Stimulated activated CD8-positive, alpha-beta memory T cell treated with anti-CD3 and anti-CD28 coated beads, Interleukin-2, amount 100 ng/mL, for 1 hour (primary cell): ENCODE measurements around the gene ABR.
"Not testable (repeated sequence)": the region's sequence is repeated elsewhere in the genome, so short reads cannot be mapped to it uniquely, and the experiment has no call there.

Experiments
- DNase-seq, 2 donors: peaks; one replicate each; pipeline ENCODE4 v3.0.0-alpha.2; 2020; ENCODE audit warnings: low read depth in 2 of 2

Gene ABR

DNA sequence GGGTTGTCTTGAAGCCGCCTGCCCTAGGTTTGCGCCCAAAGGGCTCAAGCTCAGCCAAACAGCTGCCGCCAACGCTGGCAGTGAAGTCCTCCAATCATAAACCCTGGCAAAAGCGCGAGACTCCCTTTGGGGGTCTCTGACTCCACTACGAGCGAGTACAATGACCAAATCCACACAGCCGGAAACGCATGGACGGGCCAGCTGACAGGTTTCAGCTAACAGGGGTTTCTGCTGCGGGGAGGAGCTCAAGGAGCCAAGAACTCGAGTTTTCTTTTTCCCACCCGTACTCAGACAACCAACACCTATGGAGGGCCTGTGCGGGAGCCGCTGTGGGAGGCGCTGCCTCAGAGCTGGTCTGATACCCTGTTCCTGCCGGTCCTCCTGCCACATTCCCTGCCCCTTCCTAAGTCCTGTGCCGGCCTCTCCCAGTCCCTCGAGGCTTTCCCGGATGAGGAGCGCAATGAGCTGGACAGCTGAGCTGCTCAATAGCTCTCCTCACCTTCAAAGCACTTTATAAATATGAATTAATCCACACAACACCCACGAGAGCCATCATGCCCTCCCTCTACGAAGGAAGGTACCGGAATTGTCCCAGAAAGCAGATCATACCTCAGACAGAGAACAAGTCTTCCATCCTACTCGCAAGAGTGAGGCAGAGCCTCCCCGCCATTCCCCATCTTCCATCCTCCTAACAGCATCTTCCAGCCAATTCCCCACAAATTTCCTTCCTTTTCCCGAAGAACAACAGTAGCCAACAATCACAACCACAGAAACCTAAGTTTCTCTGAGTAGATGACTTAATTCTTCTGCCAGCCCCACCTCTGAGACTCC, 6.1 kb downstream of the ABR start:
- no peak for DNase-seq

DNA sequence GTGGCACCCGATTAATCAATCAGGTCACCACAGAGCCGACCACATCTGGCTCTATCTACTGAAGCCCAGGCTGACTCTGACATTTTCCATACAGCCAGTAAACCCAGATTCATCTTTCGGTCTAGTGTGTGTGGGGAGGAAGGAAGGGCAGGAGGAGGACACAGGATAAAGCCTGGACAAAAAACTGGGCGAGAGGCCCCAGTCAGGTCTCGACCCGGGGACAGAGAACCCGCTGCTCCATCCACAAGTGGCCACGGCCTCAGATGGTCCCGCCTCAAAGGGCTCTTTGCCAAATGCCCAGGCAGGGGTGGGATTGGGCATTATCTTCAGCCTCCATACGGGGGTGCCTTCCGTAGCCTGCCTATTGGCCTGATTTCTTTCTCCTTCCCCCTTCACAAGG, 7.8 kb downstream of the ABR start:
- DNase-seq = no peak

DNA sequence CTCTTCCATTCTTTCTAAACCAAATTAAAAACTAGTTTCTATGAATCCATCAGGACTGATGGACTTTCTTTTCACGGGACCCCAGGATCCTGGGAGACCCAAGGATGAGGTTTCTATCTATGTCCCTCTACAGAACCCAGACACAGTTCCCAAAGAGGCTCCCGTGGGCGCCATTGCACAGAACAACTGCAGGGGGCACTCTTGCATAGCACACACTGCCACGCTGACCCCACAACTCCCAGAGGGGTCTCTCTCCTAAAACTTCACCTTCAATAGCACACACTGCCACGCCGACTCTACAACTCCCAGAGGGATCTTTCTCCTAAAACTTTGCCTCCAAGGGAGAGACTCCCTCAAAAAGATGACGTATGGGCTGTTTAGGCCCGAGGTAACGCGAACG, 9.0 kb downstream of the ABR start:
- DNase-seq = no peak

DNA sequence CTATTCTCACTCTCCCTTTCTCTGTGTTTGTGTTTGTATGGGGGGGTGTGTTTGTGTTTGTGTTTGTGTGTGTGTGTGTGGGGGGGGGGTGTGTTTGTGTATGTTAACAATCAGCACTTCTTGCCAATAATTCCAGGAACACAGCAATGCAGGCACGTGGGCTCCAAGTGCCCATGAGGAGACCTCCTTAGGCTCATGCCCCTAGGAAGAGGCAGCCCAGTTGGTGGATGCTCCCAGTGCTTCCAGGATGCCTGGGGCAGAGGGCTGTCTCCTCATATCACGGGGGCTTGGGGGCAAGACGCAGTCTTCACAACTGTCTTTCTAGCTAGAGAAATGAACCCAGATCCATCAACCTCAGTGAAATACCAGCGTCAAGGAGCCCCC, 9.9 kb downstream of the ABR start:
- no peak for DNase-seq

DNA sequence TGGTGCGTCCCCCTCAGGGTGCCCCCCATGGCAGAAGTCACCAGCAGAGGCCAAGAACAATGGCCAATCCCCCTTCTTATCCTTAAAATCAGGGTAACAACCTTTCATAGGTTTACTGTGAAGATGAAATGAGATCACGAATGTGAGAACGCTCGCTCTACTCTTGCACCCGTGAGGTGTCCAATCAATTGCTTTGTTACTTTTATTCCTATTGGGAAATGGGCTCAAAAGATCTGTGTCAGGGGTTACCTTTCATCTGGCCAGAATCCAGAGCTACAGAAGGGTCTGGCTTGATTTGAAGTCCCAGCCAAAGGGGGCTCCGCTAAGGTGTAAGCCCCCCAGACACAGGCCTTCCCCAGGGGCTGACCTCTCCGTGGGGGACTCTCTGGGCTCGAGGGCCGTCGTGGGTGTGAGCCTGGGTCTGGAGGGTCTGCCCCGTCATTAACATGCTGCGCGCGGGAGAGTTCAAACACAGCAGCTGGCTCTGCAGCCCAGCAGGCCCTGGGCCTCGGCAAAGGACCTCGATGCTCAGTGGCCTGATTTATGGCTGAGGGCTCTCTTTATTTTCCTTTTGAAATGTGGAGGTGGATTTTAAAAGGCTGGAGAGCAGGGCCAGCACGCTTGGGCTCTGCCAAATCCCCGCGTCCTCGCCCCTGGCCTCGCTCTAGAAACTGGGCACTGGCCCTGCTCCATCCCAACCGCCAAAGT, 10.4 kb downstream of the ABR start:
- no peak for DNase-seq

DNA sequence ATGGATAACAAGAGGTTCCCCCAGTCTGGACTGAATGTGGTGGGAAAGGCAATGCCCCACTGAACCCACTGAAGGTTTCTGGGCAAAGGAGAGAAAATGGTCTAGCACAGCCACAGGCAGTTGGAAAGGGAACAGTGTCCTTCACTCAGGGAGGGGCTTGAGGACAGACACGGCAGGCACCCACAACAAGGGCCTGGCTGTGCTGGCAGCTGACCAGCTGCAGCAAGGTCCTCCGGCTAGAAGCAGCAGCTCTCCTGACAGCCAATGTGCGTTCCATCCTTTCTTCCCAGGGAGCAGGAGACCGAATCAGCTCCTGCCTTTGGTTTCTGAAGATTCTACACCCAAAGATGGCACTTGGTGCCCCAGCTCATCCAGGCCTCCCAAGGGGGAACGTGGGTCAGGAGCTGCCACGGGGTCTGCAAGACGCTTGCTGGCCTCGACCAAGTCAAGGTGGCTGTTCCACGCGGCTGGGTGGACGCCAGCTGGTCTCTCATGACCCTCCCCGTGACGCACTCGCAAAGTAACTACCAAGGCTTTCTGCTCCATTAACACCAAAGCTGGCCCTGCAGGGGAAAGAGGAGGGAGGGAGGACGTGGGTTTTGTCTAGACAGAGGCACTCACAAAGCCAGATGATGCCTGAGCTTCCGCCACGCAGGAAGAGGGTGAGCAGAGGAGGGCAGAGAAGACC, 11.1 kb downstream of the ABR start:
- DNase-seq = no peak

DNA sequence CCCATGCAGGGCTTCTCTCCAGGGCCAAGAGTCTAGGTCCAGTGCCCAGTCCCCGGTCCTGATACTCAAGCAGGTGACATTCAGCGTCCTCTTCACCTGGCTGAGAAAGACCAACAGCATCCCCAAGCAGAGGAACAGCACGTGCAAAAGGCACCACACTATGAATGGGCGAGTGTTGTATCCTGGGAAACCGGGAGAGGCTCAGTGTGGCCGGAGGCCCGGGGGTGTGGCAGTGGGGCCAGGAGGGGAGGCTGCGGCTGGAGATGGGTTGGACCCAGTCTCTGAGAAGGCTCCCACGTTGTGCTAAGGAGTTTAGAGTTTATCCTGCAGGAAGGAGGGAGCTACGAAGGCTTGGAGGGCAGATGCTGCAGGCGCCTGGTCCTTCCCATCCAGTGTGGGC, 13.5 kb downstream of the ABR start:
- DNase-seq = no peak

DNA sequence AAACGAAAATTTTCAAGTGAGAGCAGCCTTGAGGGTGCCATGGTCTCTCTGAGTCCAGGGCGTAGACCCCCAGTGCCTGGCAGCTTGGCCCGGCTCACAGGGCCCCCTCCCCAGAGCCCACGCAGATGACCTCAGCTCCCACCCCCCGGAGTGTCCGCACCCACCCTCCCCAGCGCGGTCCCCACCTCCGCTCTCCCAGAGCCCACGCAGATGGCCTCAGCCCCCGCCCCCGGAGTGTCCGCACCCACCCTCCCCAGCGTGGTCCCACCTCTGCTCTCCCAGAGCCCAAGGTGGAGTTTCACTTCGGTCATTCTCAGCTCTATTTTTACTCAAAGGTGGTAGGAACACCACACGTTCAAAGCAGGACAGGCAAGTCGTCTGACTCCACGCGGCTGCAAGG, 13.9 kb downstream of the ABR start:
- no peak for DNase-seq

DNA sequence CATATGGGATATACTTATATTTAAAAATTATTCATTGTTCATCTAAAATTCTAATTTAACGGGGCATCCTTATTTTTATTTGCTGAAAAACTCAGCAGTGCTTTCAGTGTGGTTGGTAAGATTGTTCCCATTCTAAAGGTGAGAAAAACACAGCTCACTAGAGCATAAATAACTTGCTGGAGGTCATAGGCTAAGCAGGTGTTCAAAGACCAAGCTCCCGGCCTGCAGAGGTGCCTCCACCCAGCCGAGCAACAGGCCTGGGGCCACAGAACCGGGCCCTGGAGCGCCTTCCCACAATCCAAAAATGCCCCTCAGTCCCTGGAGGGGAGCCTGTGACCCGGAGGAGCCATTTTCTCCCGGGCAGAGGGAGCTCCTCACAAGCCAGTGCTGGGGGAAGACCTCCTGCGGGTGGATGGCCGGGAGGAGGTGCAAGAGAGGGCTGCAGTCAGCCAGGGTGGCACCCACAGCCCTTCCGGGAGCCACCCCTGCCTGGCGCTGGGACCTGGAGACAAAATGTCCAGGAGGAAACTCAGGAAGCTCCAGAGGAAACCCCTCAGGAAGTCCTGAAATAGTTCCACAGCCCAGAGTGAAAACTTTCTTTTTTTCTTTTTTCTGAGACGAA, 14.7 kb downstream of the ABR start:
- no peak for DNase-seq

DNA sequence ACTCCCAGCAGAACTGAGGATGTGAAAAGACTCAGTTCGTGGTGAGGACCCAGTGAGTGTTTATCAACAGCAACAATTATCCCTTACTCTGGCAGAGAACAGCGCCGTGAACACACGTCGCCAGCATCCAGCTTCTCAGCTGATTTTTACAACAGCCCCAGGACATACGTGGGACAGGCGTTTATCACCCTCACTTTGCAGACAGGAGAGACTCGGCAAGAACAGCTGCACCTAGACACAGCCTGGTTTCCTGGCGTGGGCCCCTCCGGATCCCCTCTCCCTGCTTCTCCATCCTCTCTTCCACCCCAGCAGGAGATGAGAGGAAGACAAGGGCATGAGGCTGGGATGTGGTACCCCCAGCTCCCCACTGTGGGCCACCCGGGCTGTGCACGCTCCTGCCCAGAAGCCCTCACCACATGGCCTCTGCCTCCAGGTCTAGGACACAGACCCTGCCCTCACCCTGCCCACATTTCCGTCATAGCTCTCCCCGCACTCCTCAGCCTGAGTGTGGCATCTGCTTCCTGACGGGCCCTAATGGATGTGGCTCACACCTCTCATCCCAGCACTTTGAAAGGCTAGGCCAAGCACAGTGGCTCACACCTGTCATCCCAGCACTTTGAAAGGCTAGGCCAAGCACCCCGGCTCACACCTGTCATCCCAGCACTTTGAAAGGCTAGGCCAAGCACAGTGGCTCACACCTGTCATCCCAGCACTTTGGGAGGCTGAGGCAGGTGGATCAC, 17.5 kb downstream of the ABR start:
- no peak for DNase-seq

DNA sequence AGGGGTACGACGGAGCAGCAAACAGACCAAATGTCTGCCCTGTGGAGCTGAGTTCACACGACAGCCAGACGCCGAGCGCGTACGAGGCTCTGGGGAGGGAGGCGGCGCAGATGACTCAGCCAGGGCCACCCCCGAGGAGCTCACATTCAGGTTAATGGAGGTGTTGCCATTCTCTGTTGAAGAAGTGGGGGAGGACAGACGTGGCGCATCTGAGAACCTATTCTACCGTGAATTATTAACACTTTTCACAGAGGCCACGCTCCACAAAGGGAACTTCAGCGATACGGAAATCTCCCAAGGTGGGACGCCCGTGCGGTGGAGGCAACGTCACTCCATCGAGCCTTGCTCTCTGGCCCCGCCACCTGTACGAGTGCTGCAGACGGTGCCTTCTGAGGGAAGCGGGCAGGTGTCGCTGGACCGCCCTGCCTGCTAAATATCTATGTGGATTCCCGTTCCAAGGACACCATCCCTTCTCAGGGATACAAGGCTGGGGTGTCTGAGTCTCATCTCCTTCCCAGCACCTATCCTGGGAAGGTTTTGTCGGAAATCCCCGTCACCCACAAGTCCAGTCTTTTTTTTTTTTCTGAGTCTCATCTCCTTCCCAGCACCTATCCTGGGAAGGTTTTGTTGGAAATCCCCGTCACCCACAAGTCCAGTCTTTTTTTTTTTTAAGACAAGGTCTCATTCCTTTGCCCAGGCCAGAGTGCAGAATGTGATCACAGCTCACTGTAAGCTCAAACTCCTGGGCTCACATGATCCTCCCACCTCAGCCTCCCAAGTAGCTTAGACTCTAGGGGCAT, 19.0 kb downstream of the ABR start:
- DNase-seq = no peak

DNA sequence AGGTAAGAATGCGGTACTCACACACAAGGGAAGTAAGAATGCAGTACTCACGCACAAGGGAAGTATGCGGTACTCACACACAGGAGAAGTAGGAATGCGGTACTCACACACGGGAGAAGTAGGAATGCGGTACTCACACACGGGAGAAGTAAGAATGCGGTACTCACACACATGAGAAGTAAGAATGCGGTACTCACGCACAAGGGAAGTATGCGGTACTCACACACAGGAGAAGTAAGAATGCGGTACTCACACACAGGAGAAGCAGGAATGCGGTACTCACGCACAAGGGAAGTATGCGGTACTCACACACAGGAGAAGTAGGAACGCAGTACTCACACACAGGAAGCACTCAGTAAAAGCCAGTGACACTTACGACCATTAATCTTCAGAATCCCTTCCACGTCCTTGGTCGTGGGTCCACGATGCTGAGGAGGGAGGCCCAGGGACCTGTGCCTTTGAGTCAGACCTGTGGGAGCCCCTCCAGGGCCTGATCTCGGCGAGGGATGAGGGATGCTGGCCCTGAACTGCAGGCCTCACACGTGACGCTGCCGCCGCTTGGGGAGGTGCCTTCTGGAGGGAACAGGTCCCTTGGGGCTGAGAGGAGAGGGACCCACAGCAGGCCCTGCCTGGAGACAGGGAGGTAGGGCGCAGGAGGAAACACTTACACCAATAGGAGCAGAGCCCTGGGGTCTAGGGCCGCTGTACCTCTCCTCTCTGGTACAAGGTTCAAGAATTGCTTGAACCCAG, 20.2 kb downstream of the ABR start:
- no peak for DNase-seq

DNA sequence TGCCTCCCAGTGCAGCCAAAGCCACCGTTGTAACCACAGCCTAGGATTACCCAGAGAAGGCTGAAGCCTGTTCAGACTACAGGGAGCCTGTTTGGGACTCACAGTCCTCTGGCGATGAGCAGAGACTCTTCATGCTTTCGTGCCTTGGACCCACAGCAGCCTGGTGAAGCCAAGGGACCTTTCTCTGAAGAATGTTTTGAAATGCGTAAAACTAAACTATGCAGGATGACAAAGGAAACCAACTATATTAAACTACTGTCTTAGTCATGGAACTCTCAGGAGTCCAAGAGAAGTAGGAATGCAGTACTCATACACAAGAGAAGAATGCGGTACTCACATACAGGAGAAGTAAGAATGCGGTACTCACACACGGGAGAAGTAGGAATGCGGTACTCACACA, 20.9 kb downstream of the ABR start:
- no peak for DNase-seq

DNA sequence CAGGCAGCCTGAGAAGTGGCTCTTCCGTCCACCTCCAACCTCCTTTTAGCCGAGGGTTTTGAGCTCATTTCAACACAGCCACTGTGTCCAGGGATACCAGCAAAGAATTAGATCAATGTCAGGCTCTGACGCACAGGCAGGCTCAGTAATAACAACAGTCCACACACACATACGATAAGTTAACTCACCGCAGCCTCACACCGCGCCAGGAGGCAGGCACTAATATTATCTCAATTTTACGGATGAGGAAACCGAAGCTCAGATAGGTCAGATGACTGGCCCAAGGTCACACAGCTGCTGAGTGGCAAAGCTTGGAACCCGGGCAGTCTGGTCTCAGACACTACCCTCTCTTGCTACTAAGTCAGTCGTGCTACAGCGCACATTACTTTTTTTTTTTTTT, 22.9 kb downstream of the ABR start:
- DNase-seq = no peak

DNA sequence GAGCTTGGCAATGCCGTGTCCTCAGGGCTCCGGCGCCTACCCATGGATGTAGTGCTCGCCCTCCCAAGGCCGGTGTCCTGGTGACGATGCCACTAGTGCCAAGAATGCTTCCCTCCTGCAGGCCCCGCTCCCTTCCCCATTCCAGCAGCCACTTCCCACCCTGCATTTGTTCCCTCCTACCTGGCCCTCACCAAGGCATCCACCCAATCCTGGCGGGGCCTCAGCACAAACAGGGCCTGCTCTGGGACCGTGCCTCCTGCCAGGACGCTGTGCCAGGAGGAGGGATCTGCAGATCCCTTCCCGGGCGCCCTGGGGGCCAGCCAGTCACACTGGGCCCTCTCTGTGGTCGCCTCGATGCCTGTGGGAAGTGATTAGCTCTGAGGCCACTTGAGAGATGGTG, 25.1 kb downstream of the ABR start:
- no peak for DNase-seq

DNA sequence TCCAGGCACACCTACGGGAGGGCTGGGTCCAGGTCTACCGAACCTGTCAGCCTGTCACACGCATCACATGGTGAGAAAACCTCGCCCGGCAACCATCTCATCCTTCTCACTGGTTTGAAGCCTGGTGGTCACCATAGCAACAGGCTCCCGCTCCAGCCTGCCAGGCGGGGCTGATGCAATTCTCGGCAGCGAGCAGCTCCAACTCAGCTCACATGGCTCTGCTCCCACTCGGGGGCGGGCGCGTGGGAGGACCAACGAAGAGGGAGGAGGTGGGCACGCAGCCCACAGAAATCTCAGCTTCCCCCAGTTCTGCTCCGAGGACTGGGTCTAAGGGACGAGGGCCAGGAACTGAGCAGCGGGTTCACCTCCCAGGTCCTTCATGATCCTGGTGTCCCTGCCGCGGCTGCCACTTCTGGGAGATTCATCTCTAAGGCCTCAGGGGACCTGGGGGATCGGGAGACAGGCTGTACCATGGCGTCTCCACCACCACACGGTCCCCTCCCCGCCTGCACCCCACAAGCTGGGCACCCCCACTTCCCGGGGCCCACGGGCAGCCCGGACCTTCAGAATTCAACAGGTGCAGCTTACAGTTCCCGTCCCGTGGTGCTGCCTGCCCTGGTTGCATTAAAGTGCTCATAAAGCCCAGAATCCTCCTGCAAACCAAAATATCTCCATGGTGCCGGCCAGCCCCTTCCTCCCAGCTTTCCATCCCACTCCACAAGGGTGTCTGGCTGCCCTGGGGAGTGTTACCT, 25.8 kb downstream of the ABR start:
- DNase-seq = no peak

DNA sequence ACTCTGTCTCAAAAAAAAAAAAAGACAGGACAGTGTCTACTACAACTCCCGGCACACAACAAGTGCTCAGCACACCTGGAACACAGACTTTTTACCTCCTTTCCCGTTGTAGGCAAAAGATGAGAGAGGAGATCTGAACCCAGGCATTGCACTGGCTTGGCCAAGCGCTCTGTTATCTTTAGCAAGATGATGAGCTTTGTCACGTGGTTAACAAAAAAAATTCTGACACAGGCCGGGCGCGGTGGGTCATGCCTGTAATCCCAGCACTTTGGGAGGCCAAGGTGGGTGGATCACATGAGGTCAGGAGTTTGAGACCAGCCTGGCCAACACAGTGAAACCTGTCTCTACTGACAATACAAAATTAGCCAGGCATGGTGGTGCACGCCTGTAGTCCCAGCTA, 27.2 kb downstream of the ABR start:
- DNase-seq = not testable (repeated sequence)

DNA sequence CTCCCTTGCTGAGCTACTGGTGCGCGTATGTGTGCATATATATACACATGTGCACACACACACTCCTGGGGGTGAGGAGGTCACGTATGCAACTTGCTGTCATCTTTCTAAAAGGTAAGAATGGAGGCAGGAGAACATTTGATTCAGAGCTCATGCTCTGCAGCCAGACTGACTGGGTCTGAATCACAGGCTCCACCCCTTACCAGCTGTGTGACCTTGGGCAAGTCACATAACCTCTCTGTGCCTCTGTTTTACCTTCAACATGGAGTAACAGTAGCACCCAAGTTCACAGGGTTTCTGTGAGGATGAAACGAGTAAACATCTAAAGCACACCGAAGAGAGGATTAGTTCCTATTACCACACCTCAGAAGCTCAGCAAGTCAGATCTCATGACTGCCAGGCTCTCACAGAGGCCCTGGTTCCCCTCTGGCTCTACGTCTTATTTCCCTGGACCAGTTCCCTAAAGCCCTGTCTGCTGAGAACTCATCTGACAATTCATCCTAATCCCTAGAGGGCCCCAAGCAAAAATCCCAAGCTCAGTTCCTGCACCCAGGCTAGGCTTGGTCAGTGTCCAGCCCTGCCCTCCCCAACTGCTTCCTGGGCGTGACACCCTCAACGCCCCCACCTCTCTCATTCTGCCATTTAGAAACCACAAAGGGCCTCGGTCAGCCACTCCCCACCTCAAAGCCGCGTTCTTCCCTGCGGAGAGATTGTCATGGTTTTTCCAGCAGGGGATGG, 28.7 kb downstream of the ABR start:
- DNase-seq = no peak

DNA sequence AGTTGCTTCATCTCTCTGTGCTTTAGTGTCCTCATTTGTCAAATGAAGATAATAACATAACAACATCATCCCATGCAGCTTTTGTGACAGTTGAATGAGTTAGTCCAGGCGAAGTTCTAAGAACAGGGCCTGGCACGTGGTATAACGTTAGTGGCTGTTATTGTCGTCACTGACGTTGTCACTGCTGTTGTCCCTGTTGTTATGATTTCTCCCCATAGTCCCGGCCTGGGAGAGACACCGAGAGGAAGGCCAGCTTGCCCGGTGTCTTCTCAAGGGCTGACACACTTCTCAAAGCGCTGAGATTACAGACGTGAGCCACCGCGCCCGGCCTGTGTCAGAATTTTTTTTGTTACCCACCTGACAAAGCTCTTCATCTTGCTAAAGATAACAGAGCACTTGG, 29.9 kb downstream of the ABR start:
- no peak for DNase-seq
